Measurements from ENCODE around the gene CHCHD3.
A peak's percentile ranks its signal among the peaks of the same experiment; 100 is the strongest.
"Not testable (repeated sequence)": the region's sequence is repeated elsewhere in the genome, so short reads cannot be mapped to it uniquely, and the experiment has no call there.

The CHCHD3 gene

DNA sequence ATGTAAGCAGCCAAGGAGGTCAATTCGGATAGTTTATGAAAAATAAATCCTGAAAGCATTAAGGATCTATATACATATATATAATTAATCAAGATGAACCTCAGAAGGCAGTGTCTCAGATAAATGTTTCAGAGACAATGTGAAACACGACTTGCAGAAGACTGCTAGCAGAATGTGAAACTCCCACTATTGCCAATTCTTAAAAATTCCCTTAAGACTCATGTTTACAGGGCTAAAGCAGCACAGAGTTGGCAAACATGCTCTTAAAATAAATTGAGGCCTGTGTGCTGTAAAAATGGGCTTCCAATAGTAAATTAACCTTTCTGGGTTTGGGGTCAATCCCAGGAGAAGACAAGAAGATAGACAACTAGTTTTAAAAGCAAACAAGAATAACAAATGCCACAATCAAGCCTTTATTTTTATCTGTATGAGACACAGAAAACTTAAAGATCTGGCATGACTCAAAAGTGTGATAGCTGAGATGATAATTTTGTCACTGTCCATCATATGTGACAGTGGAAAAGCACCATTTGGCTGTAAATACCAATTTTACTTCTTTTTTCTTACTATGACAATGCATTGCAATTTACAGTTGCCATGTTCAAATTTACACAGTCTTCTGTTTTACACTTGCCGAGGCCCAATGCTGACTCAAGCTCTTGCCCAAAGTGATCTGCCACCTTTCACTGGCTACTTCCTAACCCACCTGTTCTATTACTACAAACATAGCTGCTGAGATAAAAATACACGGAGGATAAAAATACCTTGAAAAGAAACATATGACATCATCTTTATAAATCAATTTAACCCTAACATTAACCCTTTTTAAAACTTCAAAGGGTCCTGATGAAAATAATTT, 78.6 kb downstream of the CHCHD3 start:
- DNase-seq (ENCODE audit: low read depth in 2 of 2), result no peak

DNA sequence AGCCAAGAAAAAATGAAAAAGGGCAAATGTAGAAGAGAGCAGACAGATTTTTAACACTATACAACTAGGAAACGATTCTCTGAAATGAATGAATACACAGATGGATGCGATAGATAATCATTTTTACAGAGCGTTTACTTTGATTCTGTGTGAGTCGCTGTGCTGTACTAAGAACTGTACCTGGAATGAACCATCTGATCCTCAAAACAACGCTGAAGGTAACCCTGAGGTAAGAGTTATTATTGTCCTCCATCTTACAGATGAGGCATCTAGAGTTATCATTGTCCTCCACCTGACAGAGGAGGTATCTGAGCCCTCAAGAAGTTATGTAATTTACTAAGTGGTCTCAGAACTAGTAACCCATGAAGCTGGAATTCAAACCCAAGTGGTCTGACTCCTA, 80.2 kb downstream of the CHCHD3 start:
- no peak for DNase-seq (ENCODE audit: low read depth in 2 of 2)

- no peak for DNase-seq (ENCODE audit: low read depth in 2 of 2)
These were observed 82.0 kb downstream of the CHCHD3 start for GRCh38 chr7:132999845-133000244.

- no peak for DNase-seq (ENCODE audit: low read depth in 2 of 2)
These were observed 83.1 kb downstream of the CHCHD3 start for GRCh38 chr7:132998763-132999162.

- no peak for DNase-seq (ENCODE audit: low read depth in 2 of 2)
These were observed 84.4 kb downstream of the CHCHD3 start for GRCh38 chr7:132997505-132997904.

- no peak for DNase-seq (ENCODE audit: low read depth in 2 of 2)
These were observed 85.2 kb downstream of the CHCHD3 start for GRCh38 chr7:132996581-132997242.

DNA sequence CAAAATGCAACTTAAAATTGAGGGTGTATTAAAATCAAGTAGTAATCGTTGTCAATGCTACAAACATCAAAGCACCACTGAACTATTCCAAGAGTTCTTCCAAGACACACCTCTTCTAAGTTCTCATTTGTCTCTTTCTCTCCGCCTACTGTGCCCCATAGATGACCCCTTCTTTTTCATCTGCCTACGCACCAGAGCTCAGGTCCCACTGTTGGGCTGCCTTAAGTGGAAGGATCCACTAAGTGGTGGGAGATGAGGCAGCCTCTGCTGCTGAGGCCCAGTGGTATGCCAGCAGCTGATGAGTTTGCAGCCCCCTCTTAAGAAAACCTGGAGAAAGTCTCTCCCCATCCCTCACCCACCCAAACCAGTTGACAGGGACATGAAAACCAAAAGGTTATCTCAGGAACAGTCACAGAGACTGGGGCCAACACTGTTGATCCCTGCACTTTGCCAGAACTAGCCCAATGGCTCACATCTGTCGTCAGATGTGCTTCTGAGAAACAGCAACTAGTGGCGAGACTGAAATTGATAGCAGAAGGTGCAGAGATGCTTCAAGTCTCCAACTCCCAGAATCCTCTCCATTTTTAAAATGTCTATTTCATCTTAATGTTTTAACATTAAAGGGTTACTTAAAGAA, 88.4 kb downstream of the CHCHD3 start:
- no peak for DNase-seq (ENCODE audit: low read depth in 2 of 2)

- no peak for DNase-seq (ENCODE audit: low read depth in 2 of 2)
These were observed 90.0 kb downstream of the CHCHD3 start for GRCh38 chr7:132991615-132992587.

DNA sequence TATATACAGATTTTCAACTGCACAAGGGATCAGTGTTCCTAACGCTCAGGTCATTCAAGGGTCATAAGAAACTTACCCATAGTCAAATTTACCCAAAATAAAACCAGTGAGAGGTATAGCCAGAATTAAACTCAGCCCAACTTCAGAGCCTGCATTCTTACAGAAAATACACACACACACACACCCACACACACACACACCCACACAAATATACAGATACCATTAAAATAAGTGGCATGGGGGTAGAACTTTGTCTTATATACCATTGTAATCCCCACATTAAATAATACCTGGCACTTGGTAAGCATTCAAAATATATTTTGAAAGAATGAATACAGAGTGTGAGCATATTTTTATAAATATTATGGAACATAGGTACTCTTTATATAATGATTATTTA, 93.8 kb downstream of the CHCHD3 start:
- DNase-seq (ENCODE audit: low read depth in 2 of 2), result no peak

DNA sequence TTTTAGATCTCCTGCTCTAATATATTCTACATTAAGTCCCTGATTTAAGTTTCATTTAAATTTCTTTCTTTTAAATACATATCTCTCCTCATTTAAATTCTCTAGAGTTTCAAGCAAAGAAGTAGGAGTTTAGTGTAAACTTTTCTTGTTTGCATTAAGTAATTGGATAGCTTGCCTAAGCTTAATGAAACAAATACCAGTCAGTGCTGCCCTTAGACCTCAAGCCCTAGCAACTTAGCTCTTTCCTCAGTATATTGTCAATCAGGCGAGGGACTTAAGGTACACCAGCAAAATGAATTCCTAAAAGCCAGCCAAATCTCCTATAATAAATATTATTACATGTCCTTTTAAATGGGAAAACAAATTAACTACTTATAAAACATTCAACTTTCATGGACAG, 101.5 kb downstream of the CHCHD3 start:
- DNase-seq (ENCODE audit: low read depth in 2 of 2), result no peak

DNA sequence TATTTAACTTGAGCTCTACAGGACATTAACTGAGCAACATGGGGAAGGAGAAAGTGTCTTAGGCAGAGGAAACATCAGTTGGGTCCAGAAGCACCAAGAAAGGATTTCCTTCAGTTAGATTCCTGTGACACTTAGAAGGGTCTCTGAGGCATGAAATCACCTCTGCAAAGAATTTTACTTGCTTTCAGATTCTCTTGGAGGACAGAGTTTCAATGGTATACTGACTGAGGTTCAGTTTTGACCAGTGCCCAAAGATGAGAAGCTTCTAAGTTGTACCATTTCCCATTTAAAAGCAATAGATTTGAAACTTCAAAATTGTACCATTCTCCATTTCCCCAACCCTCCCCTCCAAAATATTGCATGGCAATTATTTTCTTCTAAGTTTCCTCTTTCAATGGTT, 102.4 kb downstream of the CHCHD3 start:
- DNase-seq (ENCODE audit: low read depth in 2 of 2), result no peak

- no peak for DNase-seq (ENCODE audit: low read depth in 2 of 2)
These were observed 104.7 kb downstream of the CHCHD3 start for GRCh38 chr7:132977234-132977633.

DNA sequence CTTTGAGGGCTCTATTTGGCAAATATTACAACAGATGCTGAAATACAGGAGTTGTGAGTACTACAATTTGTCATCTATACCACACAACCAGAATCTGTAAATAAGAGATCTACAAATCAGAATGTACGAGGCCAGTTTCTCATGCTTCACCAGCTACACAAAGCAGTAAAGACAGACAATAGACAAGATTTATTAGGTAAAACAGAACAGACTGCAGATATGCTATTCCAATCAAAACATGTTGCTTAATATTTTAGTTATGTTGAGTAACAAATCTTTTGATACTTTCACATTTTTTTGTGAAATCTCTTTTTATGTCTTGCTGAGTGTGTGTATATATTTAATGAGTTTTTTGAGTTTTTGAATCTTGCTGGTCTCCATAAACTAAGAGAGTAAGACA, 109.1 kb downstream of the CHCHD3 start:
- peak; percentile 17 to 39 for DNase-seq (ENCODE audit: low read depth in 2 of 2)

GRCh38 chr7:132970257-132970656, 111.6 kb downstream of the CHCHD3 start:
- DNase-seq (ENCODE audit: low read depth in 2 of 2), result no peak

DNA sequence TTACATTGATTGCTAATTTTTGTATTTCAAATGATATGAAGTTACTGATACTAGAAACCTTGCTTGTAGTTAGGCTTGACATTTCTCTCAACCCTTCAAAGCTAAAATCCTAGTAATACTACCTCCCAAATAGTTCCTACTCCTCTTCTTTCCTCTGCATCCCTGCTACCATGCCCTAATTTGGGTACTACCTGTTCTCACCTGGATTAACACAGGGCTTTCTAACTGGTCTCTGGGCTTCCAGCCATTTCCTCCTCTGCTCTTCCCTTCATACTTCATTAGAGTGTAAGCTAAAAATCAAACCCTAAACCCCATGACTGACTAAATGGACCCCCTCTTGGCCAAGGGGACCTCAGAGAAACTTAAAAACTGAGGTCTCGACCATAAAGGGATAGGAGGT, 112.4 kb downstream of the CHCHD3 start:
- no peak for DNase-seq (ENCODE audit: low read depth in 2 of 2)

- not testable (repeated sequence) for DNase-seq (ENCODE audit: low read depth in 2 of 2)
These were observed 114.4 kb downstream of the CHCHD3 start for GRCh38 chr7:132967470-132967848.

GRCh38 chr7:132966754-132967469, 115.0 kb downstream of the CHCHD3 start:
- peak; percentile 41 to 43 for DNase-seq (ENCODE audit: low read depth in 2 of 2)

GRCh38 chr7:132965951-132966350, 115.9 kb downstream of the CHCHD3 start:
- no peak for DNase-seq (ENCODE audit: low read depth in 2 of 2)

DNA sequence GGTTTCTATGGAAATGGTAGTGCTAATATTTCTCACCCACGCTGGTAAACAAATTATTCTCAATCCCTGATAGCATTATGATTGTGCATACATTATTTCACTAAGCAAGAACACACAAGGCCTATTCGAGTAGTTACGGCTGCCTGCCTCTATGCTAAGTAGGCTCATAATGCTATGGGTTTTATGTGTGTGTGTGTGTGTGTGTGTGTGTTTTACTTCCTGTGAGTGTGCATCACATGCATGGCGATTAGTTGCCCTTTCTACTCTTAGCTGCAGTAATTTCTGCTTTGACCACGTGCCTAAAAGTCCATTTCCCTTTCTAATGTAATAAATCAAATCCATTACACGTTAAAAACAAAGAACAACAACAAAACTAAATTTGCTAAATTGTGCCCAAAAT, 117.0 kb downstream of the CHCHD3 start:
- no peak for DNase-seq (ENCODE audit: low read depth in 2 of 2)

GRCh38 chr7:132959891-132960290, 122.0 kb downstream of the CHCHD3 start:
- DNase-seq (ENCODE audit: low read depth in 2 of 2), result no peak

DNA sequence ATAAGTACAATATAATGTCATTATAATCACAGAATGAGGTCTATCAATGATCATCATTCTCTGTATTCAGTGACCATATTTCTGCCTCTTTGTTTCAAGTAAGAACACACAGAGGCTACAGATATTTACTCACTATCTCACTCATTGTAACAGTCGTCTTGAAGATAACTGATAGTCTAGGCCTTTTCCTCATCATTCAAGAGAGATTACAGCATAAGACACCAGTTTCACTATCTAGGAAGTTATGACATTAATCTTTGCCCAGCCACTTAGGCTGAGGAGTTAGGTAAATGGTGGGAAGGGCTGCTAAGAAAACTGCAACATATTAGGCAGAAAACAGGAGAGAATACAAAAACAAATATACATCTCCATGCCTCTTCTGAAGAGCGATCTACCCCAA, 125.3 kb downstream of the CHCHD3 start:
- no peak for DNase-seq (ENCODE audit: low read depth in 2 of 2)

Data from fibroblast of skin of left biceps (primary cell).